Measurements from ENCODE around the gene KMT2C.

DNA sequence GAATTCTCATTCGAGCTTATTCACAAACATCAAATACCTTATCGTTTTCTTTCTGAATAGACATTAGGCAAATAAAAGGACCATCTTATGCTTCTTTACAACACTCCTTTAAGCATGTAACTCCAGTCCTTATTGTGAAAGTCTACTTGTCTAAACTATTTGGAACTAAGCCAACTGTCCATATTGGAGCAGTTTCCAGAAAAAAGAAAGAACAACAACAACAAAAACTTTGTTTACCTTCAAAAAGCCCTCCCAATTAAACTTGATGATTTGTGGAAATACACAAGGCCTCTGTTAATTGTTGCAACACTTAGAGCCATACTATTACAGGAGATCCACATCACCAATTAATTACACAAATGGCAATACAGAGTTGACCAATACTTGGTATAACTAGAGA lies 246.7 kb downstream of the KMT2C start:
- TF ChIP-seq EZH2phosphoT487 (IDR thresholded peaks at IDR 0.05; ENCODE audit: borderline replicate concordance, low read depth, low read length), result no peak
- TF ChIP-seq, protein P1, sequence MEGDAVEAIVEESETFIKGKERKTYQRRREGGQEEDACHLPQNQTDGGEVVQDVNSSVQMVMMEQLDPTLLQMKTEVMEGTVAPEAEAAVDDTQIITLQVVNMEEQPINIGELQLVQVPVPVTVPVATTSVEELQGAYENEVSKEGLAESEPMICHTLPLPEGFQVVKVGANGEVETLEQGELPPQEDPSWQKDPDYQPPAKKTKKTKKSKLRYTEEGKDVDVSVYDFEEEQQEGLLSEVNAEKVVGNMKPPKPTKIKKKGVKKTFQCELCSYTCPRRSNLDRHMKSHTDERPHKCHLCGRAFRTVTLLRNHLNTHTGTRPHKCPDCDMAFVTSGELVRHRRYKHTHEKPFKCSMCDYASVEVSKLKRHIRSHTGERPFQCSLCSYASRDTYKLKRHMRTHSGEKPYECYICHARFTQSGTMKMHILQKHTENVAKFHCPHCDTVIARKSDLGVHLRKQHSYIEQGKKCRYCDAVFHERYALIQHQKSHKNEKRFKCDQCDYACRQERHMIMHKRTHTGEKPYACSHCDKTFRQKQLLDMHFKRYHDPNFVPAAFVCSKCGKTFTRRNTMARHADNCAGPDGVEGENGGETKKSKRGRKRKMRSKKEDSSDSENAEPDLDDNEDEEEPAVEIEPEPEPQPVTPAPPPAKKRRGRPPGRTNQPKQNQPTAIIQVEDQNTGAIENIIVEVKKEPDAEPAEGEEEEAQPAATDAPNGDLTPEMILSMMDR (conservative IDR thresholded peaks at IDR 0.05; ENCODE audit: low read length), result no peak

Data from OCI-LY7 (cell line).